Brain microvascular endothelial cell (primary cell): ENCODE results near the gene KDM4E.

Experiments used
- DNase-seq: peaks from one replicate; pipeline ENCODE4 v3.0.0-alpha.2; 2020
- H3K27ac ChIP-seq: fragments of 250-450 bp; sonication (Bioruptor Pico); 2 replicates; pipeline ENCODE4 v1.5.1; 2020; ENCODE audit warnings: mild to moderate bottlenecking, moderate library complexity
- H3K27me3 ChIP-seq: fragments of 250-450 bp; sonication (Bioruptor Pico); replicated peaks from 2 replicates; pipeline ENCODE4 v1.5.1; 2020; ENCODE audit warnings: mild to moderate bottlenecking
- H3K36me3 ChIP-seq: fragments of 250-450 bp; sonication (Bioruptor Pico); replicated peaks from 2 replicates; pipeline ENCODE4 v1.5.1; 2020; ENCODE audit warnings: mild to moderate bottlenecking
- H3K4me3 ChIP-seq: 2 replicates; pipeline ENCODE4 v1.5.1; 2011; ENCODE audit warnings: low read depth, mild to moderate bottlenecking, control low read depth, low read length, moderate library complexity
- in situ Hi-C: cut with HindIII; loops from 2 replicates; pipeline ENCODE4 v1.10.0; 2017; ENCODE audit warnings: low sequenced_read_pairs, low pct_ligation_motif_present
- TF ChIP-seq, protein P1 (sequence below): IDR thresholded peaks from 2 replicates; pipeline ENCODE4 v1.5.1; 2011; ENCODE audit warnings: low read depth, mild to moderate bottlenecking, moderate library complexity, low read length, control low read depth, inconsistent platforms; ENCODE audit errors: missing control alignments

Gene KDM4E

GRCh38 chr11:95067841-95068219 lies 42.8 kb downstream of the KDM4E start:
- Histone ChIP-seq H3K36me3 (no peaks in the 10 kb centered on the region), H3K4me3 (peak overlapping the region; percentile 82), H3K27ac (peak overlapping the region; percentile 79), H3K27me3 (no peaks in the 10 kb centered on the region)
- in situ Hi-C loops, result no loop called here
- TF ChIP-seq, protein P1, sequence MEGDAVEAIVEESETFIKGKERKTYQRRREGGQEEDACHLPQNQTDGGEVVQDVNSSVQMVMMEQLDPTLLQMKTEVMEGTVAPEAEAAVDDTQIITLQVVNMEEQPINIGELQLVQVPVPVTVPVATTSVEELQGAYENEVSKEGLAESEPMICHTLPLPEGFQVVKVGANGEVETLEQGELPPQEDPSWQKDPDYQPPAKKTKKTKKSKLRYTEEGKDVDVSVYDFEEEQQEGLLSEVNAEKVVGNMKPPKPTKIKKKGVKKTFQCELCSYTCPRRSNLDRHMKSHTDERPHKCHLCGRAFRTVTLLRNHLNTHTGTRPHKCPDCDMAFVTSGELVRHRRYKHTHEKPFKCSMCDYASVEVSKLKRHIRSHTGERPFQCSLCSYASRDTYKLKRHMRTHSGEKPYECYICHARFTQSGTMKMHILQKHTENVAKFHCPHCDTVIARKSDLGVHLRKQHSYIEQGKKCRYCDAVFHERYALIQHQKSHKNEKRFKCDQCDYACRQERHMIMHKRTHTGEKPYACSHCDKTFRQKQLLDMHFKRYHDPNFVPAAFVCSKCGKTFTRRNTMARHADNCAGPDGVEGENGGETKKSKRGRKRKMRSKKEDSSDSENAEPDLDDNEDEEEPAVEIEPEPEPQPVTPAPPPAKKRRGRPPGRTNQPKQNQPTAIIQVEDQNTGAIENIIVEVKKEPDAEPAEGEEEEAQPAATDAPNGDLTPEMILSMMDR, result no peak
- DNase-seq, result no peak

GRCh38 chr11:95068549-95068948 lies 43.5 kb downstream of the KDM4E start:
- in situ Hi-C loops, result no loop called here
- TF ChIP-seq, protein P1, result no peak
- Histone ChIP-seq H3K36me3 (no peaks in the 10 kb centered on the region), H3K27me3 (no peaks in the 10 kb centered on the region), H3K4me3 (peak overlapping the region; percentile 82), H3K27ac (peak overlapping the region; percentile 79)
- DNase-seq, result peak; percentile 96

DNA sequence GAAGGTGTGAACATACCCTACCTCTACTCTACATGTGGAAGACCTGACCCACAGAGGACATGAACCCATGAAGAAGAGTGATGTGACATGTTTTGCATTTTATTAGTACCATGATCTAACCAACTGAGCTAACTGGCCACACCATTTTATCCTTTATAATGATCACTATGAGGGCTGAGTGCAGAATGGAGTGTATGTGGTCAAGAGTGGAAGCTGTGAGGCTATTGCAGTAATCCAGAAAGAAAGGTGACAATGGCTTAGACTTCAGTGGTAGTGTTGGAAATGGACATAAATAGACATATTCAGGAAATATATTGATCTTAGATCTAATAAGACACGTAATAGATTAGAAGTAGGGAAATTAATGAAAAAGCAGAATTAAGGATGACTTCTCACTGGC lies 45.4 kb downstream of the KDM4E start:
- Histone ChIP-seq H3K27me3 (no peaks in the 10 kb centered on the region), H3K27ac (no peak overlapping the region), H3K36me3 (no peaks in the 10 kb centered on the region), H3K4me3 (no peak overlapping the region)
- no peak for DNase-seq
- TF ChIP-seq, protein P1, result no peak
- in situ Hi-C loops, result no loop called here

DNA sequence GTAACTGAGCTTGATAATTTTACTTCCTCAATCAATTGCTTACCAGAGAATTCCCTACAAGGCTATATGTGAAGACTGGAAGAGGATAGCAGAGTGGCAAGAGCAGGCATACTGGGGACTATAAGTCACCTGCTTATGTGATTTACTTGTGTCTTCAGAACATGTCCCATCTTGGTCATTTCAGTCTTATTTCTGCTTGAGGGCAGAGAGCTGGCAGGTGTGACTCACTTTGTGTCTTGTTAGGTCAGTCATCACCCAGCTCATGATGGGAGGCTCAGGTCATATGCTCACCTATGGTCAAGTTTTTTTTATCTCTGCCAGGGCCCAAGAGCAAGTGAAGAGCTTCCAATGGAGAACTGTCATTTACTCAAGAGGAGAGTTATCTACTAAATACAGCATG lies 47.9 kb downstream of the KDM4E start:
- TF ChIP-seq, protein P1, result no peak
- in situ Hi-C loops, result no loop called here
- Histone ChIP-seq H3K36me3 (no peaks in the 10 kb centered on the region), H3K27me3 (no peaks in the 10 kb centered on the region), H3K4me3 (no peak overlapping the region), H3K27ac (no peak overlapping the region)
- DNase-seq, result no peak

GRCh38 chr11:95074792-95075563 lies 49.9 kb downstream of the KDM4E start:
- H3K36me3 ChIP-seq, result no peaks in the 10 kb centered on the region
- no peak overlapping the region for H3K4me3 ChIP-seq
- DNase-seq, result no peak
- in situ Hi-C loops, result no loop called here
- H3K27ac ChIP-seq, result peak overlapping the region; percentile 19
- no peaks in the 10 kb centered on the region for H3K27me3 ChIP-seq
- TF ChIP-seq, protein P1, result no peak

DNA sequence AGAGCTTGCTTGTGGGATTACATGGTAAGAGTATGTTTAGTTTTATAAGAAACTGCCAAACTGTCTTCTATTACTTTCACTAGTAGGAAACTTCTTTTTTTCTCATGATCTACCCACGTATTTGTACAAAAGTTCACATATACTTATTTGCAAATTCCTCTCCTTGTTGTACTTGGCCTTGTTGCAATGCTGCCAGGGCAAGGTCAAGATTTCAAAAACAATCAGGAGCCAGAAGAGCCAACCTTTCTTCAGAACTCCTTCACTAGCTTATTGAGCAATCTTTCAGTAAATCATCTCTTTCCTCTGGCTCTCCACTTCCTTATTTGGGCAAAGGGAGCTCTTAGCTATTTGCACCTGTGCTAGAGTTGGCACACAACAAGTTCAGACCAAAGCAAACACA lies 51.4 kb downstream of the KDM4E start:
- DNase-seq, result peak; percentile 65
- no peaks in the 10 kb centered on the region for H3K27me3 ChIP-seq
- no peaks in the 10 kb centered on the region for H3K36me3 ChIP-seq
- in situ Hi-C loops, result no loop called here
- peak overlapping the region; percentile 19 for H3K27ac ChIP-seq
- H3K4me3 ChIP-seq, result no peak overlapping the region
- TF ChIP-seq, protein P1, result no peak
